COLO829 (cell line): ENCODE measurements around the gene SNX32.

Experiments
- DNase-seq: peaks from one replicate; pipeline ENCODE4 v3.0.0; 2012; ENCODE audit warnings: low spot score

The SNX32 gene

DNA sequence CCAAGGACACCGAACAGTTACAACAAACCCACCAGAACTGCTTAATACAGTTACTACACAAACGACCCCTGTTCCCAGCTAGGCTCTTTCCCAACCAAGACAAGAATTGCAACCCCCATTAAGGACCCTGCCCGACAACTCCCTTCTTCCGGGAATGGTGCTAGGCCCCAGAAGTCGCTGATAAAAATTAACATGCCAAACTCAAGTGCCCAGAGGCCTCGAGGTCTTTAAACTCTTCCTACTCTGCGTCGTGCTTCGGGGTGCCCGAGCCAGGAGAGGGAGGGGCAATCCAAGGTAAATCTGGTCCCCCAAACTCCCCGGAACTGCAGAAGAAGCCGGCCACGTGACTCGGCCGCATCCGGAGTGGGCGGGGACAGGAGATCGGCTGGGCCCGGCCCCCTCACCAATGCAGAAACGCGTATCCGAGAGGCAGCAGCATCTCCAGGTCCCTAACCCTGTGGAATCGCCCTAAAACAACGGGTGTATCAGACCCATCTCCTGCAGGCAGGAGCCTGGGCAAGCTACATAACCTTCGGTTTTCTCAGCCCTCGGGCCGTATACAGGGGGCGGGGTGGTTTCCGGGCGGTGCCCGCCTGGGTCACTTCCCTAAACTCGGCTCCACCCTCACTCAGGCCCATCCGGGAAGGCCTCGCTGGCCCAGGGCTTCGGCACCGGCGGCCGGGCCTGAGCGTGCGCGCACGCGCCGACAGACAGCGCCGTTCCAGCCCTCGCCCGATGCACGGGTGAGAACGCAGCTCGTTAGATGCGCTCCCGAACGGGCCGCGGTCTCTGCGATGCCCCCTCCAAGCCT lies 23.1 kb downstream of the SNX32 start:
- DNase-seq = no peak

DNA sequence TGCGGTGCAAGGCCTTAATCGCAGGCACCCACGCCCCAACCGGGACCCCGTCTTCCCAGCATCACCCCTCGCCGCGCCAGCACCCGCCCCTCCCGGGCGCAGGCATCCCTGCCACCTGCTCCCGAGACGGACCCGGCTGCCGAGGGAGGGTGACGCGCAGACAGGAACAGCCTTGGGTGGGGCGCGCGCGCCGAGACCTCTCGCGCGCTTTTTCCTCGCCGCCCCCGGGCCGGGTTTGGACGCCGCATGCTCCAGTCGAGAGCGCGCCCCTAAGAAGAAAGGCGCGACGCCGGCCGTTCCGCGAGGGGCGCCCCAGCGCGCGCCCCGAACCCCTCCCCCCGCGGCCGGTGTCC lies 23.7 kb downstream of the SNX32 start:
- no peak for DNase-seq

GRCh38 chr11:65857853-65858680 lies 24.3 kb downstream of the SNX32 start, which contains the start of gene CFL1:
CFL1 (minus strand) TSS chr11:65858180; CDS start chr11:65858099, 81 bp downstream.
- peak; percentile 89 for DNase-seq

GRCh38 chr11:65858681-65859087 lies 24.9 kb downstream of the SNX32 start:
- DNase-seq = no peak

DNA sequence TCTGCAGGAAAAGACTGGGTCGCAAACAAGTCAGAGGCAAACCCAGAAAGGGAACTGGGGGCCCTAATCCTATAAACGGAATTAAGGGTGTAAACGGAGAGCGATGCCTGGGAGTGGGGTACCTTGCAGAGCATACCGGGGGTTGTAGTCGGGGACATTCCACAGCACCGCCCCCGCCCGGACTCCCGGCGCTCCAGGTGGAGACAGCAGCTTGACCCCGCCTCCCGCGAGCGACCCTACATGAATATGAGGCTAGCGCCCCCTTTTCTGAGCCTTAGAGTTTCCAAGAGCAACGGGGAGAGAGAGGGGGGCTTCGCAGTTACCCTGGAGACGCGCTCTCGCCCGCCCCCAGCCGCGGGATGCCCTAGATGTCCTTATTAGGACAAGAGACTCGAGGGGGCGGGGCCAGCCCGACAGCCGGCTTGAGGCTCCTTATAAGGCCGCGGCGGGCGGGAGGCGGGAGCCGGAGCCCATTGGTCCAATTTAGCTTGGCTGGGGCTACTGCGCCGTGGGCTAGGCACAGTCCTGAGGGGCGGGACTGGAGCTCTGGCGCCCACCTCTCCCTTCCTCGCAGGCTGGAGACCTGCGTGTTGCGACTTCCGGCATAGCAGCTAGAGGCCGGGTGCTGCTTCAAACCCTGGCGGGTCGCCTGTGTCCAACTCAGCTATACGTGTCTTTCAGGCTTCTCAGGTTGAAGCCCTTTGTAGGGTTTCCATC lies 25.5 kb downstream of the SNX32 start:
- DNase-seq = peak; percentile 94

DNA sequence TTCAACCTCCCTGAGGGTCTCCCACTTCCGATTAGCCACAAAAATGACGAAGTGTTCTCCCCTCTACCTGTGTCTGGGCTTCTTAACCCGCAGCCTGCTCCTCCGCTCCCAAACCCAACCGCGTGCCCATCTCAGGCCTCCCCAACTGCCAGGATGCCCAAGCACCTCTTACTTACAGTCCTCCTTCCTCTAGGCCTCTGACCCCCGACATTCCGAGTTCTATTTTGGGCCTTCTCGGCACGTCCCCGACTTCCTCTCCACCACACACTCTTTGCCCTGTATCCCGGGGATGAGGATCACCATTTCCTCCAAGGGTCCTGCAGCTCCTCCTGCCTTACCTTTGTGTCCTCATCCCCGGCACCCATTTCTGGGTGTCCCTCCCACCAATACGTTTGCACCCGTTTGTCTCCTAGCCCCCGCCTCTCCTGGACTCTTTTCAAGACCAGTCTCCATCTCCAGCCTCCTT lies 26.1 kb downstream of the SNX32 start:
- no peak for DNase-seq

DNA sequence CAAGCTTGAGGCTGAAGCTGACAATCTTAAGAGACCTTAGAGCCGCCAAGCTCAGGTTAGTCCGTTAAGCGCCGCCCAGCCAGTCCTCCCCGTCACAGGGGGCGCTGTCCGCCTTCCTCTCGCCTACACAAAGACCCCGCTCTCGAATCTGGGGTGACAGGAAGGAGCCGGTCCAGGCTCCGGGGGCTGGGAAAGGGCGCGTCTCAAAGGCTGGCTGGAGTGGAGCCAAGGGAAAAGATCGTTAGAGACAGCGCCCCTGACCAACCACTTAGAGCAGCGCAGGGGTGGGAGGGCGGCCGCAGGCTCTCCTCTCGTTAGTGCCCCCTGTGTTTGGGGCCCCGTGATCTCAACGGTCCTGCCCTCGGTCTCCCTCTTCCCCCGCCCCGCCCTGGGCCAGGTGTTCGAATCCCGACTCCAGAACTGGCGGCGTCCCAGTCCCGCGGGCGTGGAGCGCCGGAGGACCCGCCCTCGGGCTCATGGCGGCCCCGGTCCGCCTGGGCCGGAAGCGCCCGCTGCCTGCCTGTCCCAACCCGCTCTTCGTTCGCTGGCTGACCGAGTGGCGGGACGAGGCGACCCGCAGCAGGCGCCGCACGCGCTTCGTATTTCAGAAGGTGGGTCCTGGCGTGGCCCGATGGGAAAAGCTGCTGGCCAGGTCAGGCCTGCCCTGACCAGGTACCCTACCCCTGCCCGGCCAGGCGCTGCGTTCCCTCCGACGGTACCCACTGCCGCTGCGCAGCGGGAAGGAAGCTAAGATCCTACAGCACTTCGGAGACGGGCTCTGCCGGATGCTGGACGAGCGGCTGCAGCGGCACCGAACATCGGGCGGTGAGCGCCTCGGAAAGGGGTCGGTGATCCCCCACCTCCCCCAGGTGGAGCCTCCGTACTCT lies 26.8 kb downstream of the SNX32 start, which contains the start of gene MUS81:
MUS81 (plus strand) TSS at position 156 of the 887 bp plus-strand sequence; CDS start at position 477, 321 bp downstream.
- peak; percentile 86 for DNase-seq

GRCh38 chr11:65861165-65861505 lies 27.4 kb downstream of the SNX32 start:
- no peak for DNase-seq

GRCh38 chr11:65861533-65862183 lies 27.9 kb downstream of the SNX32 start:
- no peak for DNase-seq

DNA sequence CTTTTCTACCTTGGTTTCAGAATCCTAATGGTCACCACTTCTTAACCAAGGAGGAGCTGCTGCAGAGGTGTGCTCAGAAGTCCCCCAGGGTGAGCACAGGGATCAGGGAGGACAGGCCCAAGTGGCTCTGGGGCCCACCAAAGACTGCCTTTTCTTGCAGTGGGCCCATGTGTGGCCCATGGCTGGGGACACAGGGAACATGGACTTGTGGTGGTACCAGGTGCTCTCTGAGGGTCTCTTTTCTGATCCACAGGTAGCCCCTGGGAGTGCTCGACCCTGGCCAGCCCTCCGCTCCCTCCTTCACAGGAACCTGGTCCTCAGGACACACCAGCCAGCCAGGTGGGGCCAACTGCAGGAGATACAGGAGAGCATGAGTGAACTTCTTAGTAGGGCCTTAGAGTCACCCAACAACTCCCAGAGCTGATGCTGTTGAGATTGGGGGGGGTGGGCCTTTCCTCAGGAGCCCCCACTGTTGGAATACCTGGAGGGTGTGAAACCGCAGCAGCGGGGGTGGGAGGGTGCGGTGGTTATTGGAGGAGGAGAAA lies 28.5 kb downstream of the SNX32 start:
- DNase-seq = no peak

DNA sequence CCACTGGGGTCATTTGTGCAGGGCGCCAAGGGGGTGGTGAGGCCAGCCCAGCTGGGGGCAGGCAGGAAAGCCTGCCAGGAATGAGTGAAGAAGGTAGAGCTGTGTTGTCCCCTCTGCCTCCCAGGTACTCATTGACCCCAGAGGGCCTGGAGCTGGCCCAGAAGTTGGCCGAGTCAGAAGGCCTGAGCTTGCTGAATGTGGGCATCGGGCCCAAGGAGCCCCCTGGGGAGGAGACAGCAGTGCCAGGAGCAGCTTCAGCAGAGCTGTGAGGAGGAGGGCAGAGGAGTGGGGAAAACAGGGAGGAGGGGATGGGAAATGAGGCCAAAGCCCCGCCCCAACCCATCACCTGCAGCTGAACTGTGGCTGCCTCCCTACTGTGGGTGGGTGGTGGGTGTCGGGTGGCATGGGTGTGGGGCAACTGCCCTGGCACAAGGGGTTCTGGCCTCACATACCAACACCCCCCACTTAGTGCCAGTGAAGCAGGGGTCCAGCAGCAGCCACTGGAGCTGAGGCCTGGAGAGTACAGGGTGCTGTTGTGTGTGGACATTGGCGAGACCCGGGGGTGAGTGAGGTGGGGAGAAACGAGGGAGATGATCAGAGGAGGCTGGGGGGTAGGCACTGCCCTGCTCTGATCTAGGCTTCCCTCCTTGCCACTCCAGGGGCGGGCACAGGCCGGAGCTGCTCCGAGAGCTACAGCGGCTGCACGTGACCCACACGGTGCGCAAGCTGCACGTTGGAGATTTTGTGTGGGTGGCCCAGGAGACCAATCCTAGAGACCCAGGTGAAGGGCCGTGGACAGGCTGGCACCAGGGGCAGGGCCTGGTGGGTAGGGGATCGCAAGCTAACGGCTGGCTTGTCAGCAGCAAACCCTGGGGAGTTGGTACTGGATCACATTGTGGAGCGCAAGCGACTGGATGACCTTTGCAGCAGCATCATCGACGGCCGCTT lies 29.5 kb downstream of the SNX32 start:
- DNase-seq = no peak

- no peak for DNase-seq
These were observed 30.3 kb downstream of the SNX32 start for GRCh38 chr11:65863889-65864705.

- no peak for DNase-seq
These were observed 31.1 kb downstream of the SNX32 start for GRCh38 chr11:65864706-65865471.

- no peak for DNase-seq
These were observed 31.9 kb downstream of the SNX32 start for GRCh38 chr11:65865550-65866172.

DNA sequence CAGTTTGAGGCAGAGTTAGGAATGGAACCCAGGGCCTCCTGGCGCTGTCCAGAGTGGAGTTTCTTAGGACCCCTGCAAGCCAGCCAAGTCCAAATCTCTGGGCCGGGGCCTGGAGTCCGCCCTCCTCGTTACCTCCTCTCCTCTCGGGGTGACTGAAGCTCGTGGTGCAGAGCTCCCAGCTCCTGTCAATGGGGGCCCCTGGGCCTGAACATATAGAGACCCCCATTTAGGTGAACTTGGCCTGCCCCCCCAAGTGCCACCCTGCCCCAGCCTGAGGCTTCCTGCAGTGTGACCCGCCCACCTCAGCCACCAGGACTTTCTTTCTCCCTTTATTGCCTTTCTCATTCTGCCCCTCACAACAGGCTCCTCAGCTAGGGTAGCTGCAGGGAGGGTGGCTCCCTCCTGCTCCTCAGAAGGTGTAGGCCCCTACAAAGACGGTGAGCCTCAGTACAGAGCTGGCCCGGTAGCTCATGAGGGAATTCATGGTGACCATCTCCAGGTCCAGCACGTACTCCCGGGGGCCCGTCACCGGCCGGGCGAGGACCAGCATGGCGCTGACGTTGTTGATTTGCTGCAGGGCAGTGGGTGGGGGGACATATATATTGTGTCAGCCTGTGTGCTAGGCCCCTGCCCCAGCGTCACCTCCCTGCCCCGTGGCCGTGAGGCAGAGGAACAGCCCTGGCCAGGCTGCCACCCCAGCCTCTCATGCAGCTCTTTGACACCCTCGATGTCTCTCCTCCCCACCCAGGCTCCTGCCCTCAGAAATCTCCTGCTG lies 32.9 kb downstream of the SNX32 start:
- DNase-seq = no peak

DNA sequence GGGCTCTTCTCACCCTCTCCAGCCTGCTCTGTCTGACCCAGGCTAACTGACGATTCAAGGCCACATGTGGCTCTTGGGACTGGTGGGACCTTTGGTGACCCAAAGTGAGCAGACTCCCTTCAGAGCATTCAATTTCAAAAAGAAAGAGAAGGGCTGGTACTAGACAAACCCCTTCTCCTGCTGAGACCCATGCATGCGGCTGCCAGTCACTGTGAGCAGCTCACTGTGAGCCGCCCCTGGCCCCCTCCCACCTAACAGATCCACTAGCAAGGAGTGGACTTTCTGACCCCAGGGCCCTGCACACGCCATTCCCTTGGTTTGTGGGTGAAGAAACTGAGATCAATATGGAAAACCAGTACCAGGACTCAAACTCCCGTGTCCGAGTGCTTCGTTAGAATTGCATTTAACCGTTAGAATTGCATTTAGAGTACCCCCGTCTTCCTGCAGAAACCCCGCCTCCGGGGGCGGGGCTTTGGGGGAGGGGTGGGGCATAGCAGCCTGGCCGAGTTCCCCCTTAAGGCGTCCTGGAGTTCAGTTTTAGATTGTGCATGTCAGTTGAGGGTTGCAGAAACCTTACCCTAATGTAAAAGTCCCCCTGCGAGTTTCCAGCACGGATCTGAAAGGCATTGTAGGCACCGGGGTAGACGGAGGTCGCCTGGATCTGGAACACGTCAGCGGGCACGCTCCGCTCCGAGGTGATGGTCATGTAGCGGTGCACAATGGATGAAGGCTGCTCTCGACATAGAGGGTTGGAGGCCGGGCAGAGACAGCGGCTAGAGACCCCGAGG lies 33.7 kb downstream of the SNX32 start:
- no peak for DNase-seq
